ENCODE data around the gene WSB1. TPM values are rescaled to one million over a fixed set of nuclear protein-coding genes. Genes with fewer than 3 reads are reported as not detected.

Gene WSB1
- total and polyA plus RNA-seq, 12 donors: 42.5 to 125 (median 60.5) TPM

- Histone ChIP-seq H3K27me3 (no peaks in the 10 kb centered on the region), H3K9me3 (no peaks in the 10 kb centered on the region), H3K36me3 (no peaks in the 10 kb centered on the region), H3K4me3 (no peak overlapping the region), H3K27ac (peak overlapping the region in 3 of 10 donors; percentile 36 to 72 (median 57)), H3K4me1 (peaks cover 0 to 66% (median 12%) of the 10 kb centered on the region in 9 donors)
- TF ChIP-seq, protein P1, sequence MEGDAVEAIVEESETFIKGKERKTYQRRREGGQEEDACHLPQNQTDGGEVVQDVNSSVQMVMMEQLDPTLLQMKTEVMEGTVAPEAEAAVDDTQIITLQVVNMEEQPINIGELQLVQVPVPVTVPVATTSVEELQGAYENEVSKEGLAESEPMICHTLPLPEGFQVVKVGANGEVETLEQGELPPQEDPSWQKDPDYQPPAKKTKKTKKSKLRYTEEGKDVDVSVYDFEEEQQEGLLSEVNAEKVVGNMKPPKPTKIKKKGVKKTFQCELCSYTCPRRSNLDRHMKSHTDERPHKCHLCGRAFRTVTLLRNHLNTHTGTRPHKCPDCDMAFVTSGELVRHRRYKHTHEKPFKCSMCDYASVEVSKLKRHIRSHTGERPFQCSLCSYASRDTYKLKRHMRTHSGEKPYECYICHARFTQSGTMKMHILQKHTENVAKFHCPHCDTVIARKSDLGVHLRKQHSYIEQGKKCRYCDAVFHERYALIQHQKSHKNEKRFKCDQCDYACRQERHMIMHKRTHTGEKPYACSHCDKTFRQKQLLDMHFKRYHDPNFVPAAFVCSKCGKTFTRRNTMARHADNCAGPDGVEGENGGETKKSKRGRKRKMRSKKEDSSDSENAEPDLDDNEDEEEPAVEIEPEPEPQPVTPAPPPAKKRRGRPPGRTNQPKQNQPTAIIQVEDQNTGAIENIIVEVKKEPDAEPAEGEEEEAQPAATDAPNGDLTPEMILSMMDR (IDR thresholded peaks at IDR 0.05): no peak
- DNase-seq (no peak), ATAC-seq (peak in 3 of 8 donors; percentile 14 to 28 (median 18))
- intact Hi-C loops (cut with DNase I): no loop called here
- 26 to 29% methylated on average over 5 of the region's 5 CpGs for WGBS, 2 donors
Observed at GRCh38 chr17:27284811-27285415, 9.0 kb upstream of the WSB1 start.

DNA sequence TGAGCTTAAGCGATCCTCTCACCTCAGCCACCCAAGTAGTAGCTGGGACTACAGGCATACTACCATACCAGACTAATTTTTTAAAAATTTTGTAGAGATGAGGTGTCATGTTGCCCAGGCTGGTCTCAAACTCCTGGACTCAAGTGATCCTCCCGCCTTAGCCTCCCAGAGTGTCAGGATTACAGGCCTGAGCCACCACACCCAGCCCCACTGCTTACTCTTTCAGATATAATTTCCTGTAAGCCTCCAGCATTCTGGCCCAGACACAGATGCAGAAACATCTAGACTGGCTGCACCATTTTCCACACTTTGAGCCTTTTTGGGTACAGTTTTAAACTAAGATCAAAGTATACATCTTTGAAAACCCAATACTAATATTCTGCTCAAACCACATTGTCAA lies 8.4 kb upstream of the WSB1 start:
- intact Hi-C loops (cut with DNase I): no loop called here
- H3K4me1 ChIP-seq: peaks cover 0 to 61% (median 12%) of the 10 kb centered on the region in 9 donors
- H3K36me3 ChIP-seq: no peaks in the 10 kb centered on the region
- ATAC-seq (no peak), DNase-seq (no peak)
- TF ChIP-seq, protein P1 (IDR thresholded peaks at IDR 0.05): no peak
- H3K9me3 ChIP-seq: no peaks in the 10 kb centered on the region
- H3K27ac ChIP-seq: peak overlapping the region in 3 of 10 donors; percentile 36 to 72 (median 57)
- no peaks in the 10 kb centered on the region for H3K27me3 ChIP-seq
- 88 to 98% methylated on average over 2 of the region's 2 CpGs for WGBS, 2 donors
- H3K4me3 ChIP-seq: no peak overlapping the region

GRCh38 chr17:27288183-27288582 lies 5.7 kb upstream of the WSB1 start:
- TF ChIP-seq, protein P1 (IDR thresholded peaks at IDR 0.05): no peak
- intact Hi-C loops (cut with DNase I): no loop called here
- Histone ChIP-seq H3K27ac (no peak overlapping the region), H3K27me3 (no peaks in the 10 kb centered on the region), H3K4me1 (peaks cover 0 to 39% (median 13%) of the 10 kb centered on the region in 9 donors), H3K9me3 (no peaks in the 10 kb centered on the region), H3K4me3 (no peak overlapping the region), H3K36me3 (no peaks in the 10 kb centered on the region)
- WGBS, 2 donors: 91 to 95% methylated on average over 2 of the region's 2 CpGs
- DNase-seq: no peak
- ATAC-seq: no peak

GRCh38 chr17:27289856-27290255 lies 4.1 kb upstream of the WSB1 start:
- Histone ChIP-seq H3K9me3 (no peaks in the 10 kb centered on the region), H3K36me3 (no peaks in the 10 kb centered on the region), H3K4me1 (peaks cover 3 to 28% (median 12%) of the 10 kb centered on the region in 9 donors), H3K27me3 (no peaks in the 10 kb centered on the region), H3K27ac (no peak overlapping the region), H3K4me3 (no peak overlapping the region)
- ATAC-seq (no peak), DNase-seq (no peak)
- TF ChIP-seq, protein P1 (IDR thresholded peaks at IDR 0.05): no peak
- intact Hi-C loops (cut with DNase I): loop anchor here in 8 of 10 donors (5.0 to 10.0 kb wide), 4 partner anchors 42 to 48 kb away; no protein-coding TSS in a partner anchor
